HG03196 (cell line): ENCODE measurements around the gene SRSF11.

Experiments
- ATAC-seq: cut with Tn5 transposase; IDR thresholded peaks from one replicate; pipeline ENCODE4 v1.9.1; 2021; ENCODE audit not compliant: unreplicated experiment

The SRSF11 gene

GRCh38 chr1:70220517-70221237 lies 503 bp upstream of the SRSF11 start:
- peak; percentile 10 for ATAC-seq

GRCh38 chr1:70222716-70223235 lies 1.6 kb downstream of the SRSF11 start:
- no peak for ATAC-seq

GRCh38 chr1:70224954-70225353 lies 3.8 kb downstream of the SRSF11 start:
- ATAC-seq, result no peak

- no peak for ATAC-seq
Measured at GRCh38 chr1:70227439-70227838, 6.3 kb downstream of the SRSF11 start.

- no peak for ATAC-seq
Measured at GRCh38 chr1:70228670-70229069, 7.5 kb downstream of the SRSF11 start.

- no peak for ATAC-seq
Measured at GRCh38 chr1:70231475-70231874, 10.3 kb downstream of the SRSF11 start.

GRCh38 chr1:70234733-70235132 lies 13.6 kb downstream of the SRSF11 start:
- no peak for ATAC-seq

- ATAC-seq, result no peak
Measured at GRCh38 chr1:70239940-70240339, 18.8 kb downstream of the SRSF11 start.

- no peak for ATAC-seq
Measured at GRCh38 chr1:70247122-70247521, 25.9 kb downstream of the SRSF11 start.

GRCh38 chr1:70247768-70248167 lies 26.6 kb downstream of the SRSF11 start:
- ATAC-seq, result no peak

- no peak for ATAC-seq
Measured at GRCh38 chr1:70248729-70249128, 27.5 kb downstream of the SRSF11 start.

GRCh38 chr1:70256664-70257063 lies 35.5 kb downstream of the SRSF11 start:
- no peak for ATAC-seq

GRCh38 chr1:70264839-70265238 lies 43.7 kb downstream of the SRSF11 start:
- ATAC-seq, result no peak

GRCh38 chr1:70265946-70266345 lies 44.8 kb downstream of the SRSF11 start:
- ATAC-seq, result no peak

- ATAC-seq, result no peak
Measured at GRCh38 chr1:70277875-70278274, 56.7 kb downstream of the SRSF11 start.

- no peak for ATAC-seq
Measured at GRCh38 chr1:70278710-70279109, 57.5 kb downstream of the SRSF11 start.

- no peak for ATAC-seq
Measured at GRCh38 chr1:70284366-70284765, 63.2 kb downstream of the SRSF11 start.

GRCh38 chr1:70286453-70286852 lies 65.3 kb downstream of the SRSF11 start:
- no peak for ATAC-seq

GRCh38 chr1:70288166-70288565 lies 67.0 kb downstream of the SRSF11 start:
- ATAC-seq, result no peak

- ATAC-seq, result no peak
Measured at GRCh38 chr1:70290218-70290617, 69.0 kb downstream of the SRSF11 start.

GRCh38 chr1:70293186-70293843 lies 72.1 kb downstream of the SRSF11 start:
- no peak for ATAC-seq

GRCh38 chr1:70295749-70296148 lies 74.6 kb downstream of the SRSF11 start:
- no peak for ATAC-seq
